RKO (cell line): ENCODE data around the gene PSME2.
A peak's percentile ranks its signal among the peaks of the same experiment; 100 is the strongest.

Experiments
- DNase-seq: peaks from one replicate; pipeline ENCODE4 v3.0.0-alpha.2; 2016; ENCODE audit warnings: low spot score

The PSME2 gene, protein sequence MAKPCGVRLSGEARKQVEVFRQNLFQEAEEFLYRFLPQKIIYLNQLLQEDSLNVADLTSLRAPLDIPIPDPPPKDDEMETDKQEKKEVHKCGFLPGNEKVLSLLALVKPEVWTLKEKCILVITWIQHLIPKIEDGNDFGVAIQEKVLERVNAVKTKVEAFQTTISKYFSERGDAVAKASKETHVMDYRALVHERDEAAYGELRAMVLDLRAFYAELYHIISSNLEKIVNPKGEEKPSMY

DNA sequence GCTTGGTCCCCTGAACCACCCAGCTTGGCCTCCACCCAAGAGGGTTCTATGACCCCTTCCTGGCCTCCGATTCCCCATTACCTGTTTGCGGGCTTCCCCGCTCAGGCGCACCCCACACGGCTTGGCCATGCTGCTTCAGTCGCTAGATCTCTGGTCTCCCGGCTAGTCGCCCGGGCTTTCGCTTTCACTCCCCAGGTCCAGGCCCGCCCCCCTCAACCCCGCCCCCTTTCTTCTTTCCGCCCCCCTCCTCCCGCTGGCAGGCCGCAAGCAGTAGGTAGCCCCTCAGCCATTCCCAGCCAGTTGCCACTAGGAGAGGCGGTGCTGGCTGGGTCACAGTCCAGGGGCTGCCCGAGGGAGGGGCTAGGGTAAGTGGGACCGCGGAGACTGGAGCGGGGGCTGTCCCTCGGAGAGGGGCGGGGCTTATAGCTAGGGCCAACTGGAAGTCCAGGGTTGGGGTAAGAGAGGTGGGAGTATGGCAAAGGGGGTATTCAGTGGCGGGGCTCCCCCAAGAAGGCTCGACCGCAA is at the start of gene PSME2:
PSME2 (minus strand) TSS at position 158 of the 525 bp plus-strand sequence; CDS start at position 129, 29 bp downstream.
- peak; percentile 96 for DNase-seq

DNA sequence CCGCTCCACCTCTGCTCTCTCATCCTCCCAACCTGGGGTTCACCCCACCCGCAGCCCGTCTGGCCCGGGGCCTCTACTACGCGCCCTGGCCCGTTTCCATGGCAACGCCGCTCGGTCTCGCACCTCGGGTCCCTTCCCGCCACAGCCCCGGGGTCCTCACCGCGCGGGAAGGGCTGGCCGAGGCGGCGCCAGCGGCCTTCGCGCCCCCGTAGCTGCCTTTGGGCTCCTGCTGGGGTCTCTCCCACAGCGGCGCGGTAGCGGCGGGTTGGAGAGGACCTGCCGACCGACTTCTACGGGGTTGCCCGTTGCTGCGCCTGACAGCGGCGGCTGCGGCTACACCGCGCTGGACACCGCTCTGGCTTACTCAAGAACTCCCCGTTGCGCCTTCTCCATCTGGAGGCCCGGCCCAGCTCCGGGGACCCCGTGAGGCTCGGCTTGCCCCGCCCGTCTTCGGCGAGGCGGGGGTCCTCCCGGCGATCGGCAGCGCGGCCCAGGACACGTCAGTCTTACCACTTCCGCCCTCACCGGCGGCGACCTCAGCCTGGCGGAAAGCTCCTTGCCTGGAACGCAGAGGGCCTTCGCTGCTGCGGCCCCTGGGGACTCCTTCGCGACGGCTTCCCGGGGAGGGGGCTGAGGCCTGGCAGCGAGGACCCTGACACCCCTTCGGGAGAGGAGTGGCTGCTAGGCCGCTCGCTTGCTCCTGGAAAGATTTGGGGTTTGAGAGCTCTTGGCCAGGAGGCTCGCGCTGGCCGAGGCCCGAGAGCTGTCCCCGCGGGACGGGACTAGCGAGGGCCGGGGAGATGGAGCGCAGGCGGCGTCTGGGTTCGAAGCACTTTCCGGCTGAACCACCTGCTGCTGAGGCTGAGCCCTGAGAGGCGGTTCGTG is 49.0 kb upstream of the PSME2 start, which contains the start of gene TM9SF1:
TM9SF1 (minus strand) TSS at position 256 of the 885 bp plus-strand sequence. CDS start 422 bp downstream, outside the sequence.
- peak; percentile 90 for DNase-seq

DNA sequence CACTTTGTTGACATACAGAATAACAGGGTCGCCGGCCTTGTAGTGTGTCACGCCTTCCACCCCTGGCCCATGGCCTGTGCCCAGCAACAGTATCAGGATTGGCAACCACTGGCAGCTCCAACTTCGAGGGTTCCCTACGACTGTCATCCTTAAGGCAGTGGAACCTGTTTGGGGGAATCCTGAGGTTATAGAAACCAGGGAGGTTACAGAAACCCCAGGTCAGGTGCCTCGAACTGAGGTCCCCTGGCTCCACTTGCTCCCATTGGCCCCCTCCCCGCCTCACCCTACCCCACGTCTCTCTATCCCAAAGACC is 48.4 kb upstream of the PSME2 start:
- DNase-seq: no peak

DNA sequence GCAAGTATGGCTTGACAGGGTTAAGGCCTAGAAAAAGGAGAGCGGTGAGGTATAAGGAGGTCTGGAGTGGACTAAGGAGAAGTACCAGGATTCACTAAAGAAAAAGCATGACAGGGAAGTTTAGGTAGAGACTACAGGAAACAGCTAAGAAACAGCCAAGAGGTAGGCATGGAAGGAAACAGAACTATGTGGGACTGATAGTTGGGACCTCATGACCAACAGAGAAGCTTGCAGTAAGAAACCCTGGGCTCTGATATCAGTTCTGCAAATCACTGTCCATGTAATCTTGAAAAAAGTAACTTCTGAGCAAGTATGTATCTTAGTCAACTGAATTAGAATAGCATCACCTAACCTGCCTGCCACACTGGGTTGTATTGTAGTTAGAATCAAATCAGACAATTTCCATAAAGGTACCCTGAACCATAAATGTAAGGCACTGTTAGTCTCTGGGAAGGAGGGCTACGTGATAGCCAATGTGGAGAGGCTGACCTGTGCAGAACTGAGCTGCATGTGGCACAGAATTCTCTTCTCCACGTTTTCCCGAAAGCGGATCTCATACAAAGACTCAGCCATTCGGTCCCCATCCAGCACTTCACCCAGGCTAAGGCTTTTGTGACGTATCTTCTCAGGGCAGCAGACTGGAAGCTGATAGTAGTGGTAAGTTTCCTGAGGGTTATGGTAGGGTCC is 47.9 kb upstream of the PSME2 start:
- no peak for DNase-seq

DNA sequence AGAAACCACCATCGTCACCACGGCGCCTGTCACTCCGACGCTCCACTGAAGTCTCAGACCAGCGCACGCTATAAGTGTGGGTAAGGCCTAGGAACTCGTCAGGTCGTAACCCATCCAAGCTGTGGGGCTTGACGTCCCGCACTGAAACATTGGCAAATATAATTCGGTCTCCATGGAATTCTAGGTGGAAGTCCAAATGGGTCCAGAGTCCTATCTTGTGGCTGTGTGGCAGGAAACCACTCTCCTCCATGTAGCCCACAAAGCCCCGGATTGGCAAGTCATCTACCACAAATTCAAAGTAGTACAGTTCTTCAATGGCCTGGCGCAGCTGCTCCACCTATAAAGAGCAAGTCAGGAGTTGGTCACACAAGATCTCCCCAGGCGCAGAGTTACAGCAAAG is 46.5 kb upstream of the PSME2 start:
- DNase-seq: no peak

DNA sequence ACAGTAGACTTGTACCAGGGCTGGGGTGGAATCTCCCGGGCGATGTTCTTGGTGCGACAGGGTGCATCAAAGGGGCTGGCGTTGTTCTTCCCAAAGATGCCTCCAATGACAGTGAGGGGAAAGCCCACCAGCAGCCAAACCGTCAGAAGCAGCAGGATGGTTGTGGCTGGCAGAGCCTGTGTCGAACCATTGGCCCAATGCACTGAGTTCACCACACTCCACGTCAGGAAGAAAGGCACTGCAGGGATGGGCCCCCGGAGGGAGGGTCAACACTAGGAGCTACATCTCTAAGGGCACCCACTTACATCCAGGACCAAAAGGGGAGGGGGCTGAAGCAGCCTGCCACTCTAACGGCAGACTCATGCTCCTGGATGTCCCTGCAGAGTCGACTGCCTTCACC is 44.0 kb upstream of the PSME2 start:
- DNase-seq: no peak

DNA sequence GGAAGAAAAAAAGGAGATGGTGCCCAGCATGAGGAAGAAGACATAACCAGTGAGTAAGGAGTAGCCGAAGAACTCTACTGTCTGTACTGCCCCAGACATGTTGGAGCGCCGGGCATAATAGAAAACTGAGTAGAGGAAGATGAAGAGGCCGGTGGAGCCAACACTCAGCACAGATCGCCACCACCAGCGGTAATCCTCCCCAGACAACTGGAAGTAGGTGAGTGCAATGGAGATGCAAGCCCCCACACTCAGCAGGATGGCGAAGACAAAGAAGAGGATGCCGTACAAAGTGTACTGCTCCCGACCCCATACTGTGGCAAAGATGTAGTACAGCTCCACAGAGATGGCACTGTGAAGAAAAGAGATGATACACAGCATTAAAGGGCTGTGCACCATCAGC is 43.0 kb upstream of the PSME2 start:
- DNase-seq: no peak

DNA sequence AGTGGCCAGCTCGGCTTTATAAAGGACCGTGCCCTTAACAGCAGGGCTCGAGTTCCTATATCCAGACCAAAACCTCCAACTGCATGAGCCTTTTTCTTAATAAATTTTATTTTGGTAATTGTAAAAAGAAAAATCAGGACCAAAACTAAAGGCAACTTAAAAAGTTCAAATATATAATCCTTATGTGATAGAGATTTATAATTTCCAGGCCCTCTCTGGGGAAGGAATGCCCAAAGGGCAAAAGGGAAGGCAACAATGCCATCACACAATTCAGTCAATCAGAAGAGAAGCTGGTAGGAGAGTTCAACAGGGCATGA is 42.6 kb upstream of the PSME2 start:
- no peak for DNase-seq

DNA sequence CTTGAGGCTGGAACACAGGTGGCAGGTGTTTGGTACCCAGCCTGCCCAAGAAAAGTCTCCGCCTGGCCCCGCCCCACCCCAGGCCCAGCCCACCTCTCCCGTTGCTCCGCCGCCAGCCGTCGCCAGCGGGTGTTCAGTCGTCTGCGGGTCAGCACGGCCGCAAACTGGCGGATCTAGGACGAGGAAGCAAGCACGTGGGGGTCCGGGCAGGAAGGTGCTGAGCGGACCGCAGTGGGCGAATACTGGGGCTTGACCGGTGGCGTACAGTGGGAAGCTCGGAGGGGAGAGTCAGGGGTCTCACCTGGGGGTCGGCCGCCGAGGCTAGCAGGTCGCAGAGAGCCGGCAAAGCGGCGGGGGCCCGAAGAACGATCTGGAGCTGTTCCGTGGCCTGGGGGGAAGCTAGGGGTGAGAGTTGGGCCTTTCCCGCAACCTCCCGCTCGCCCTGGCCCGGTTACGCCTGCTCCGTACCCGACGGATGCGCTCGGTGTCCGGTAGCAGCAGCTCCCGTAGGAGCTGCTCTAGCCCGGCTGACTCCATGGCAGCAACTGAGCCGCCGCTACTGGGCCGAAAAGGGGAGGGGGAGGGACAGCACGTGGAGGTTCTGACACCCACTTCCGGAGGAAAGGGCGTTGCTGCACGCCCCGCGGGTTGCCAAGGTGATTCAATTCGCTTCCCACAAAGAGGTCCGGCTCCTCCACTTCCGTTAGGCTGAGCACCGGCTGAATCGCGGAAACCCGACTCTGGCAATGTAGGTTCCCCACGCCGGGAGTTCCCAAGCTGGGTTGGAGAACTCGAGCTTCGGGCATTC is 42.0 kb upstream of the PSME2 start, which contains the start of gene IPO4:
IPO4 (minus strand) TSS at position 566 of the 808 bp plus-strand sequence; CDS start at position 537, 29 bp downstream.
- peak; percentile 99 for DNase-seq

DNA sequence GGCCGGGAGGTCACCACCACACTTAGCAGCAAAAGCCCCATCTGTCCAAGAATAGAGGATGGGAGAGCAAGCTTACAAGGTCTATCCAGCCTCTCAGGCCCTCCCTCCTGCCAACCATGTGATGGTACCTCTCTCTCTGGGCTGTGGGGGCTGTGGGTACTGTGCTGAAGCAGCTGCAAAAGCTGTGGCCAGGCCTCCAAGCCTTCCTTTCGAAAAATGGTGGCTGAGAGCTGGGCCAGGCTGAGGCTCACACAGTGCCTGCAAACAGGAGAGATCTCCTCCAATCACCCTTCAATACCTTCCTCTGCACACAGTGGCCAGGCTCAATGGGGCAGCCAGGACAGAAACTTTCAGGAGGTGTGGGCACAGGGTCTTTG is 41.1 kb upstream of the PSME2 start:
- no peak for DNase-seq

DNA sequence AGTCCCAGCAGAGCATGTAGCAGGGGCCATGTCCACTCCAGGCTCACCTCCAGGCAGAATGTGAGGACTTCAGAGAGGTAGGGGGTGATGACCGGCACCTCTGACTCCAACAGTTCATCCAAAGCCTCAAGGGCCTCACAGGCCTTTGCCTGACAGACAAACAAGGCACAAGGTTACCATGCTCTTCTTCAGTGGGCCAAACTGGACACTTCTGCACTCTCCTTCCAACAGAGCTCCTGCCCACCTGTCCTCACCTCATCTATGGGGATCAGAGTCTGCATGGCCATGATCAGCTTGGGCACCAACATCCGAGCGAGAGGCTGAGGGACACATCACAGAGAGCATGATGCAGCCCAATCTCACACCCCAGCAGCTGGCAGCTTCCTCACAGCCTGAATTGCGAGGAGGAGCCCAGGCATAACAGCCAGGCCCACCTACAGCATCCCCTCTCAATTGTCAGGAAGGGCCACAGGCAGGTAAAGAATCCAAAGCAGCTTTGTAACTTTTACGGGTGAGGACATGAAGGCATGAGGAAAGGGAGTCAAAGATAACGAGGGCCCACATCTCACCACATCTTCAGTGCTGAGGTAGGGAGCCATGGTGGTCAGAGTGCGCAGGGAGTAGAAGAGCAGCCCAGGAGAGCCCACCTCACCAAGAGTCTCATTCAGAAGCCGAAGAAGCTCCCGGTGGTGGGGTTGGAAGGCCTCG is 40.6 kb upstream of the PSME2 start:
- no peak for DNase-seq

DNA sequence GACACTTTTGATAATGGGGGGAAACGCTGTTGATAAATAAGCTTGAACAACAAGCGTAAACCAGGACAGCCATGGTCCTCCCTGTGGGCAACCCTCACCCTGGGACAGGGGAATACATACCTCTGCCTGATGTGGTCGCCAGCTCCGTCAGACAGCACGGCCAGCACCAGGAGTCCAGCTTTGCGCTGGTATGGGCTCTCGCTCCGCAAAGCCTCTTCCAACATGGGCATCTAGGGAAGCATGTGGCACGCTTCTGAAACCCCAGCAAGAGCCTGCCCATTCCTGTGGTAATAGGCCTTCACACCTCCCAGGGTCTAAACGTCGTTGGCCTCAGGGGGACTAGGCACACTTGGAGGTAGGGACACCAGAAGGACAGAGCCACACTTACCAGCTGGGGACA is 39.3 kb upstream of the PSME2 start:
- DNase-seq: no peak

DNA sequence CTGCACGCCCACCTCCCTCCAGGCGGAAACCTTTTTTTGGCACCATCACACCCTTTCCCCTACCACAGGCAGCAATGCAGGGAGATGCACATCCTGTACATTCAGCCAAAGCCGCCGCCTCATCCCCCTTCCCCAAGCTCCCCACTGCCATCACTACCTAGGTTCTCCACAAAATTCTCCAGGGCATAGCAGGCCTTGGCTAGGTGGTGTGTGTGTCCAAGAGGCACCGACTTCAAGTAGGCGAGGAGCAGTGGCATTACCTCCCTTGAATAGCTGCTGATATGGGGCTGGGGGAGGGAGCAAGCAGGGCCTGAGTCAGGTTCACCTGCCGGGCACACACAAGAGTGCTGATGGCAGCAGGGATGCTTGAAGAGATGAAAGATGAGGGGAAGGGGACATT is 38.6 kb upstream of the PSME2 start:
- DNase-seq: no peak

DNA sequence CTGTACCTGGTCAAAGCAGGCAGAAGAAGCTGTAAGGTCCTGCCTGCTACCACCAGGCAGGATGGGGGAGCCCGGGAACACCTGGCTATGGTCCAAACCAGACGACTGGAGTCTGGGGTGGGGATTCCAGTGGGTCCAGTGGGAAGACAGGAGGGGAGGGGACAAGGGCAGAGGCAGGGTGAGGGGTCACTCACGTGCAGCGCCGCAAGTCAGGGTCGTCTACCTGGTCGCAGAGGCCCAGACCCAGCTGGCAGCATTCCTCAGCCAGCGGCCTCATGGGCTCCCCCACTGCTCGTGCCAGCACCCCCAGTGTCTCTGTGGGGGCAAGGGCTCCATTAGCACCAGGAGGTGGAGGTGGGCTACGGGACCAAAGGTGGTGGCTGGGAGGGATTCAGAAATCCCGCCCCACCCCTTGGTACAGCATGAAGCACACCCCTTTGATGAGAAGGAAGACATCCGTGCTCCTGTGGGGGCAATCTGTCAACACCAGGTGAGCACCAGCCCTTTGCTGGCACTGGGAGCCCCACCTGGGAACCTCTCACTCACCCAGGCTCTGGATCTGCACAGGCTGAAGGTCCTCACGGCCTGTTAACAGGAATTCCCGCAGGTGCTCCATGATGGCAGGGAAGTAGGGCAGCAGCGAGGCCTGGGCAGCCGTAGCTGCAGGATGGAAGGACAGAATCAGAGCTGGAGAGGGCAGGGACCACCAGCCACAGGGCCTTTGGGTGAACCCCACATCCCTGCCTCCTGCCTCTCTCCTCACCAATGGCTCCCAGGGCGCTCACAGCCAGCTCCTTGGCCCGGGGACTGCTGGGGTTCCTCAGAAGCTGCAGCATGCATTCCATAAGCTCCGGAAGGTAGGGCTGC is 37.9 kb upstream of the PSME2 start:
- DNase-seq: no peak

DNA sequence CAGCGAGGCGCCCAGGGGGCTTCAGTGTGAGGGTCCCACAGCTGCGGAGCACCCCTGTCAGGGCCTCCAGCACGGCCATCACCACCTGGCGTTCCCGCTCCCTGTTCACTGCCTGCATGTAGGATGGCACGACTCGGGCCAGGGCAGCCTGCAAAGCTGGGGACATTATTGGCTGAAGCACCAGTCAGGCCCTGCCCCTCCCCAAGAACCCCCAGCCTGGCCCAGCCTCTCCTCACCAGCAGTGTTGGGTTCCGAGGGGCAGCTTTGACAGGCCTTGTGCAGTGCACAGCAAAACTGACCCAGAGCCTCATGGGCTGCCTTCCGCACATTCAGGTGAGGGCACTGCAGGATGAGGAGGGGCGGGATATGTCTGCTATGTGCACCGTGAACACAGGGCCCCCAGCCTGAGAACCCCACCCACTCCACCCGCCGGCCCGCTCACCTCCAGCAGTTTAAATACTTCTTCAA is 36.6 kb upstream of the PSME2 start:
- no peak for DNase-seq

DNA sequence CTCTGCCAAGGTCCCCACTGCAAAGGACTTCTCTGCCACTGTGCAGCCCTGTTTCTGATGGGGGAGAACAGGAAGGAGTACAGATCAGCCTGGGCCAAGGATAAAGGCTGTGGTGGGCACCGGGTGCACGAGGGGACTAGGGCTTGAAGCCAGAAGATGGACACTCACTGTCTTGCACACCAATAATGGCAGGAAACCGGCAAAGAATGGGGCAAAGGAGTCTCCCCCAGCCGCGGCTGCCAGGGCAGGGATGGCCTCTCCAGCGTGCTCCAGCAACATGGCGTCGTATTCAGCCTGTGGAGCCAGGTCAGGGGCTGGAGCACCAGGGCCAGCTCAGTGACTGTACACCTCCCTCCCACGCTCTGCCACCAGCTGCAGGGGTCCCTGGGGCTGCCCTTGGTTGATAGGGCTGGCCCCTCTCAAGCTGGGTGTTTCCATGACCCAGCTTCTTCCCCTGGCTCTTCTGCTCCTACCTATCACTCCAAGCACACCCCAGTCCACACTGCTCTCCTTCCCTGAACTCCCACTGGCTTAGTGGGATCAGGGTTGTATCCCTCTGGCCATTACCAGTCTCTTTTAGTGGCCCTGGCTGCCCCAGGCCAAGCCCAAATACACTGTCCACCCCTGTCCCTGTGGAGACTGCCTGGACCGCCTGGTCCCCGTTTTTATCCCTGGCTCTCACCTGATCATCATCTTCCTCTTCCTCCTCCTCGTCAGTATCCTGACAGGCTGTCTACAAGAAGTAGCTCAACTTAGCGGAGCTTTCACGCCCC is 35.9 kb upstream of the PSME2 start:
- DNase-seq: no peak

DNA sequence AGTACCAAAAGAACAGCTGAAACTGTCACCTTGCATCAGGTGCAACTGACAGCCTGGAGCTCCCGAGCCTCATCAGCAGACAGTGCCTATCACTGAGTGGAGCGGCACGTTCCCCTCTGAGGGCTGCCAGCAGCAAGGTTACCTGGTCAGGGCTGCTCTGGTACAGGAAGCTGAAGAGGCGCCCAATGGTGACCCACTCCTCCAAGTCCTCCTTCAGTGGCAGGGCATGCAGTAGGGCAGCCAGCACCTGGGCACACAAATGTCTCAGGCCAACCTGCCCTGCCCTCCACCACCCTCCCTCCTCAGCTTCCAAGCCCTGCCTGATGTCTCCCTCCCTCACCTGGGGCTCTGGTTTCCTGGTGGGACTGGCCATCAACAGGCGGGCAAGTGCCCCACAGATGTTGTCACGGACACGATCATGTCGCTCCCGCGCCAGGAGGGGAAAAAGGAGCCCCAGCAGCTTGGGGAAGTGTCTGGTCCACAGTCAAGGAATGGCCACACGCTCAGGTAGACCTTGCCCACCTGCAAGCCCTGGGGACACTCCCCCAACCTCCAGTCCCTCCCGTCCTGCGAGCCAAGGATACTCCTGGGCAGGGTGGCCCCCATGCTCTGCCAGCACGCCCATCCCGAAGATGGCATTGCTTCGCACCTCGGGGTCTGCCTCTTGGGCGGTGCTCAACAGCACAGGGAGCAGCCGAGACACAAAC is 35.1 kb upstream of the PSME2 start:
- DNase-seq: no peak

DNA sequence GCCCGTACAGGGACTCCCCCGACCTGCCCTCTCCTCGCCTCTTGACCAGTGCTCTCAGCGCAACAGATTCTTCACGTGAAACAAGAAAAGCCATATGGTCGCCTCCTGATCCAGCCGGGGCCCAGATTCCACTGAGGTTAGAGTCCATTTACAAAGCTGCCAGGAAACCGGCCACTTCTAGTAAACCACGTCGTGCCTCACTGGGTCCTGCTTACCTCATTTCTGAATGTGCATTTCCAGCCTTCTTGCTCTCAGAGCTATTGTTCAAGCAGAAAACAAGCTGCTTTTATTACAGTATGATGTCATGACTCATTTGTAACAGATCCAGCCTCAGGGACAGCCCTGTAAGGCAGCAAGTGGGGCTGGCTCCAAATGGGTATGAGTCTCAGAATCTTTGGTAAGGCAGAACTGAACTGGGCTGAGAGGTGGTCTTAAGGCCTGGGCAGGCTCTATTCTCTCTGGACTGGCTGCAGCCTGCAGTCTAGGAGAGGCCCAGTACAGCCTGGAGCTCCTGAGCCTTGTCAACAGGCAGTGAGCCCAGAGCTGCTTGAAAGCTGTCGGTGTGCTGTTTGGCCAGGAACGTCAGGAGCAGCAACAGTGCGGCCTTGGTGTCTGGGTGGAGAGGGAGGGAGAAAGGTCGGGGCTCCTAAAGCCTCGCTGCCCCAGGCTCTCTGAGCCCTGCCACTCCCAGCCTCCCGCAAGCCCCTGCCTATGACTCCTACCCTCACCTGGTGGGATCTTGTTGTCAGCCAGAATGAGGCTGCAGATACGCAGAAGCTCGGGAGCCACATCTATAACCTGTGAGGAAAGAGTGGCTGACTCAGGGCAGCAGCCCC is 33.8 kb upstream of the PSME2 start:
- peak; percentile 42 for DNase-seq
